HepG2 (cell line): Measurements from ENCODE around the gene SRSF3. TPM values are rescaled to one million over a fixed set of nuclear protein-coding genes. Genes with fewer than 3 reads are reported as not detected.

Experiments
- FOSL1 ChIP-seq: sonication (generic); formaldehyde crosslinking; IDR thresholded peaks from 2 replicates; pipeline ENCODE4 v1.9.0; 2021; ENCODE audit warnings: missing genetic modification reagents, borderline replicate concordance
- HNRNPLL ChIP-seq: fragments of 200-400 bp; formaldehyde crosslinking; IDR thresholded peaks from 2 replicates; pipeline ENCODE4 v1.6.1; 2017; ENCODE audit warnings: mild to moderate bottlenecking, low read depth, low read length; ENCODE audit not compliant: poor library complexity, severe bottlenecking
- KDM1A ChIP-seq: IDR thresholded peaks from 2 replicates; pipeline ENCODE4 v1.6.1; 2016; ENCODE audit warnings: missing compliant biosample characterization
- MLLT10 ChIP-seq: sonication (generic); formaldehyde crosslinking; IDR thresholded peaks from 2 replicates; pipeline ENCODE4 v1.4.0; 2020; ENCODE audit warnings: missing genetic modification reagents
- POGZ ChIP-seq: sonication (generic); formaldehyde crosslinking; IDR thresholded peaks from 2 replicates; pipeline ENCODE4 v1.4.0; 2020; ENCODE audit warnings: mild to moderate bottlenecking, missing genetic modification reagents
- RFX1 ChIP-seq: fragments of 450-650 bp; IDR thresholded peaks from 2 replicates; pipeline ENCODE4 v1.6.1; 2017
- SAP130 ChIP-seq: IDR thresholded peaks from 2 replicates; pipeline ENCODE4 v1.6.1; 2016; ENCODE audit warnings: low read depth
- TBX3 ChIP-seq: fragments of 450-650 bp; IDR thresholded peaks from 2 replicates; pipeline ENCODE4 v1.6.1; 2017; ENCODE audit warnings: antibody characterized with exemption, mild to moderate bottlenecking, inconsistent platforms, borderline replicate concordance
- THAP11 ChIP-seq: IDR thresholded peaks from 2 replicates; pipeline ENCODE4 v1.6.1; 2016; ENCODE audit warnings: missing biosample characterization, missing genetic modification reagents
- TMF1 ChIP-seq: sonication (generic); formaldehyde crosslinking; IDR thresholded peaks from 2 replicates; pipeline ENCODE4 v1.8.1; 2022; ENCODE audit warnings: low read depth, missing genetic modification reagents
- YEATS2 ChIP-seq: sonication (generic); formaldehyde crosslinking; IDR thresholded peaks from 2 replicates; pipeline ENCODE4 v1.4.0; 2020; ENCODE audit warnings: missing genetic modification reagents, borderline replicate concordance
- polyA plus RNA-seq, 8 experiments: library from polyadenylated mRNA; depleted of rRNA in 3 of 8; stranded (reverse) in 7 of 8; unstranded in 1 of 8; fragments of >200 nt; fragmentation: Illumina TruSeq in 4 of 8; extraction: Trizol in 4 of 8; gene quantifications; 2 replicates each; pipeline versions ENCODE4 v1.2.1 to v1.2.3, GENCODE V29; 2011 to 2016; ENCODE audit warnings: low read depth in 4 of 8, missing spikeins in 1 of 8, mixed read lengths in 1 of 8; ENCODE audit not compliant: insufficient read depth in 1 of 8
- total RNA-seq, 5 experiments: library from RNA; depleted of rRNA; stranded (reverse); fragments of >200 nt; fragmentation: Illumina TruSeq; extraction: Trizol; gene quantifications; 2 replicates each; pipeline ENCODE4 v1.2.3, GENCODE V29; 2016; ENCODE audit warnings: low read depth in 1 of 5
- TF ChIP-seq, protein P1 (sequence below): sonication (generic); formaldehyde crosslinking; IDR thresholded peaks from 2 replicates; pipeline ENCODE4 v1.4.0; 2020; ENCODE audit warnings: missing genetic modification reagents
- TF ChIP-seq, protein P2 (sequence below): sonication (generic); formaldehyde crosslinking; IDR thresholded peaks from 2 replicates; pipeline ENCODE4 v1.4.0; 2020; ENCODE audit warnings: mild to moderate bottlenecking, missing genetic modification reagents
- TF ChIP-seq, protein P3 (sequence below): sonication (generic); formaldehyde crosslinking; IDR thresholded peaks from 2 replicates; pipeline ENCODE4 v1.4.0; 2020; ENCODE audit warnings: mild to moderate bottlenecking, missing genetic modification reagents
- TF ChIP-seq, protein P4 (sequence below): sonication (generic); formaldehyde crosslinking; IDR thresholded peaks from 2 replicates; pipeline ENCODE4 v1.9.0; 2021; ENCODE audit warnings: missing genetic modification reagents, borderline replicate concordance
- TF ChIP-seq, protein P5 (sequence below): sonication (generic); formaldehyde crosslinking; conservative IDR thresholded peaks from 2 replicates; pipeline ENCODE4 v1.4.0; 2020; ENCODE audit warnings: mild to moderate bottlenecking, missing genetic modification reagents, moderate library complexity
- TF ChIP-seq, protein P6 (sequence below): sonication (generic); formaldehyde crosslinking; IDR thresholded peaks from 2 replicates; pipeline ENCODE4 v1.8.1; 2023; ENCODE audit warnings: missing genetic modification reagents, mild to moderate bottlenecking, borderline replicate concordance
- TF ChIP-seq, protein P7 (sequence below): sonication (generic); formaldehyde crosslinking; conservative IDR thresholded peaks from 2 replicates; pipeline ENCODE4 v1.8.0; 2022; ENCODE audit warnings: mild to moderate bottlenecking, moderate library complexity, missing genetic modification reagents
- TF ChIP-seq, protein P8 (sequence below), 2 experiments: fragments of 450-650 bp in 1 of 2; sonication (generic) in 1 of 2; formaldehyde crosslinking; IDR thresholded peaks; 2 replicates each; pipeline versions ENCODE4 v1.5.0 to v1.8.0; 2020 to 2022; ENCODE audit warnings: mild to moderate bottlenecking in 1 of 2, missing genetic modification reagents in 1 of 2

The SRSF3 gene
- total and polyA plus RNA-seq, 2 of the 13 experiments (the other 11 are each of a cell fraction or from before 2014, with no cell fraction given): 206 to 684 TPM

DNA sequence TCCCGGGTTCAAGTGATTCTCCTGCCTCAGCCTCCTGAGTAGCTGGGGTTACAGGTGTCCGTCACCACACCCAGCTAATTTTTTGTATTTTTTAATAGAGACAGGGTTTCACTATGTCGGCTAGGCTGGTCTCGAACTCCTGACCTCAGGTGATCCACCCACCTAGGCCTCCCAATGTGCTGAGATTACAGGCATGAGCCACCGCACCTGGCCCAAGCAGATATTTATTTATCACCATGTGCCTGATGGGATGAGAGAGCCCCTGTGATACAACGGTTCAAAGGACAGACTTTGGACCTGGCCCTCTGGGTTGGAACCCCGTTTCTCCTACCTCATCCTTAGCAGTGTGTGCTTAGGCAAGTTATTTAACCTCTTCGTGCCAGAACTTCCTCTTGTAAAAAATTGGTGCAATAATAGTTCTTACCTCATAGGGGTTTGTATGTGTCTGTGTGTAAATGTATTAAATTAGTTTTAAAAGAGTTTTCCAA, 27.7 kb upstream of the SRSF3 start (continued):
- TF ChIP-seq, protein P1, sequence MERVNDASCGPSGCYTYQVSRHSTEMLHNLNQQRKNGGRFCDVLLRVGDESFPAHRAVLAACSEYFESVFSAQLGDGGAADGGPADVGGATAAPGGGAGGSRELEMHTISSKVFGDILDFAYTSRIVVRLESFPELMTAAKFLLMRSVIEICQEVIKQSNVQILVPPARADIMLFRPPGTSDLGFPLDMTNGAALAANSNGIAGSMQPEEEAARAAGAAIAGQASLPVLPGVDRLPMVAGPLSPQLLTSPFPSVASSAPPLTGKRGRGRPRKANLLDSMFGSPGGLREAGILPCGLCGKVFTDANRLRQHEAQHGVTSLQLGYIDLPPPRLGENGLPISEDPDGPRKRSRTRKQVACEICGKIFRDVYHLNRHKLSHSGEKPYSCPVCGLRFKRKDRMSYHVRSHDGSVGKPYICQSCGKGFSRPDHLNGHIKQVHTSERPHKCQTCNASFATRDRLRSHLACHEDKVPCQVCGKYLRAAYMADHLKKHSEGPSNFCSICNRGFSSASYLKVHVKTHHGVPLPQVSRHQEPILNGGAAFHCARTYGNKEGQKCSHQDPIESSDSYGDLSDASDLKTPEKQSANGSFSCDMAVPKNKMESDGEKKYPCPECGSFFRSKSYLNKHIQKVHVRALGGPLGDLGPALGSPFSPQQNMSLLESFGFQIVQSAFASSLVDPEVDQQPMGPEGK (CRISPR knock-in tag): peak; percentile 72
- TF ChIP-seq TBX3 (peak; percentile 47; the same call in 1 of the 2 replicates), POGZ (CRISPR knock-in tag) (peak; percentile 89), KDM1A (CRISPR knock-in tag) (peak; percentile 94), MLLT10 (CRISPR knock-in tag) (no peak), THAP11 (CRISPR knock-in tag) (peak; percentile 63), HNRNPLL (no peak), TMF1 (no peak), YEATS2 (CRISPR knock-in tag) (no peak), FOSL1 (CRISPR knock-in tag) (no peak), SAP130 (peak; percentile 90), RFX1 (no peak)
- TF ChIP-seq, protein P2, sequence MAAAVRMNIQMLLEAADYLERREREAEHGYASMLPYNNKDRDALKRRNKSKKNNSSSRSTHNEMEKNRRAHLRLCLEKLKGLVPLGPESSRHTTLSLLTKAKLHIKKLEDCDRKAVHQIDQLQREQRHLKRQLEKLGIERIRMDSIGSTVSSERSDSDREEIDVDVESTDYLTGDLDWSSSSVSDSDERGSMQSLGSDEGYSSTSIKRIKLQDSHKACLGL (CRISPR knock-in tag): no peak; the same call in 1 of the 2 replicates
- TF ChIP-seq, protein P3, sequence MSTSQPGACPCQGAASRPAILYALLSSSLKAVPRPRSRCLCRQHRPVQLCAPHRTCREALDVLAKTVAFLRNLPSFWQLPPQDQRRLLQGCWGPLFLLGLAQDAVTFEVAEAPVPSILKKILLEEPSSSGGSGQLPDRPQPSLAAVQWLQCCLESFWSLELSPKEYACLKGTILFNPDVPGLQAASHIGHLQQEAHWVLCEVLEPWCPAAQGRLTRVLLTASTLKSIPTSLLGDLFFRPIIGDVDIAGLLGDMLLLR (CRISPR knock-in tag): no peak
- TF ChIP-seq, protein P4, sequence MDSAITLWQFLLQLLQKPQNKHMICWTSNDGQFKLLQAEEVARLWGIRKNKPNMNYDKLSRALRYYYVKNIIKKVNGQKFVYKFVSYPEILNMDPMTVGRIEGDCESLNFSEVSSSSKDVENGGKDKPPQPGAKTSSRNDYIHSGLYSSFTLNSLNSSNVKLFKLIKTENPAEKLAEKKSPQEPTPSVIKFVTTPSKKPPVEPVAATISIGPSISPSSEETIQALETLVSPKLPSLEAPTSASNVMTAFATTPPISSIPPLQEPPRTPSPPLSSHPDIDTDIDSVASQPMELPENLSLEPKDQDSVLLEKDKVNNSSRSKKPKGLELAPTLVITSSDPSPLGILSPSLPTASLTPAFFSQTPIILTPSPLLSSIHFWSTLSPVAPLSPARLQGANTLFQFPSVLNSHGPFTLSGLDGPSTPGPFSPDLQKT: no peak
- TF ChIP-seq, protein P5, sequence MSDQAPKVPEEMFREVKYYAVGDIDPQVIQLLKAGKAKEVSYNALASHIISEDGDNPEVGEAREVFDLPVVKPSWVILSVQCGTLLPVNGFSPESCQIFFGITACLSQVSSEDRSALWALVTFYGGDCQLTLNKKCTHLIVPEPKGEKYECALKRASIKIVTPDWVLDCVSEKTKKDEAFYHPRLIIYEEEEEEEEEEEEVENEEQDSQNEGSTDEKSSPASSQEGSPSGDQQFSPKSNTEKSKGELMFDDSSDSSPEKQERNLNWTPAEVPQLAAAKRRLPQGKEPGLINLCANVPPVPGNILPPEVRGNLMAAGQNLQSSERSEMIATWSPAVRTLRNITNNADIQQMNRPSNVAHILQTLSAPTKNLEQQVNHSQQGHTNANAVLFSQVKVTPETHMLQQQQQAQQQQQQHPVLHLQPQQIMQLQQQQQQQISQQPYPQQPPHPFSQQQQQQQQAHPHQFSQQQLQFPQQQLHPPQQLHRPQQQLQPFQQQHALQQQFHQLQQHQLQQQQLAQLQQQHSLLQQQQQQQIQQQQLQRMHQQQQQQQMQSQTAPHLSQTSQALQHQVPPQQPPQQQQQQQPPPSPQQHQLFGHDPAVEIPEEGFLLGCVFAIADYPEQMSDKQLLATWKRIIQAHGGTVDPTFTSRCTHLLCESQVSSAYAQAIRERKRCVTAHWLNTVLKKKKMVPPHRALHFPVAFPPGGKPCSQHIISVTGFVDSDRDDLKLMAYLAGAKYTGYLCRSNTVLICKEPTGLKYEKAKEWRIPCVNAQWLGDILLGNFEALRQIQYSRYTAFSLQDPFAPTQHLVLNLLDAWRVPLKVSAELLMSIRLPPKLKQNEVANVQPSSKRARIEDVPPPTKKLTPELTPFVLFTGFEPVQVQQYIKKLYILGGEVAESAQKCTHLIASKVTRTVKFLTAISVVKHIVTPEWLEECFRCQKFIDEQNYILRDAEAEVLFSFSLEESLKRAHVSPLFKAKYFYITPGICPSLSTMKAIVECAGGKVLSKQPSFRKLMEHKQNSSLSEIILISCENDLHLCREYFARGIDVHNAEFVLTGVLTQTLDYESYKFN (CRISPR knock-in tag): peak; percentile 92
- TF ChIP-seq, protein P6, sequence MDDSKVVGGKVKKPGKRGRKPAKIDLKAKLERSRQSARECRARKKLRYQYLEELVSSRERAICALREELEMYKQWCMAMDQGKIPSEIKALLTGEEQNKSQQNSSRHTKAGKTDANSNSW (CRISPR knock-in tag): no peak
- TF ChIP-seq, protein P7, sequence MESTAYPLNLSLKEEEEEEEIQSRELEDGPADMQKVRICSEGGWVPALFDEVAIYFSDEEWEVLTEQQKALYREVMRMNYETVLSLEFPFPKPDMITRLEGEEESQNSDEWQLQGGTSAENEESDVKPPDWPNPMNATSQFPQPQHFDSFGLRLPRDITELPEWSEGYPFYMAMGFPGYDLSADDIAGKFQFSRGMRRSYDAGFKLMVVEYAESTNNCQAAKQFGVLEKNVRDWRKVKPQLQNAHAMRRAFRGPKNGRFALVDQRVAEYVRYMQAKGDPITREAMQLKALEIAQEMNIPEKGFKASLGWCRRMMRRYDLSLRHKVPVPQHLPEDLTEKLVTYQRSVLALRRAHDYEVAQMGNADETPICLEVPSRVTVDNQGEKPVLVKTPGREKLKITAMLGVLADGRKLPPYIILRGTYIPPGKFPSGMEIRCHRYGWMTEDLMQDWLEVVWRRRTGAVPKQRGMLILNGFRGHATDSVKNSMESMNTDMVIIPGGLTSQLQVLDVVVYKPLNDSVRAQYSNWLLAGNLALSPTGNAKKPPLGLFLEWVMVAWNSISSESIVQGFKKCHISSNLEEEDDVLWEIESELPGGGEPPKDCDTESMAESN: peak; percentile 60; the same call in 1 of the 2 replicates
- TF ChIP-seq, protein P8, sequence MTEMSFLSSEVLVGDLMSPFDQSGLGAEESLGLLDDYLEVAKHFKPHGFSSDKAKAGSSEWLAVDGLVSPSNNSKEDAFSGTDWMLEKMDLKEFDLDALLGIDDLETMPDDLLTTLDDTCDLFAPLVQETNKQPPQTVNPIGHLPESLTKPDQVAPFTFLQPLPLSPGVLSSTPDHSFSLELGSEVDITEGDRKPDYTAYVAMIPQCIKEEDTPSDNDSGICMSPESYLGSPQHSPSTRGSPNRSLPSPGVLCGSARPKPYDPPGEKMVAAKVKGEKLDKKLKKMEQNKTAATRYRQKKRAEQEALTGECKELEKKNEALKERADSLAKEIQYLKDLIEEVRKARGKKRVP (CRISPR knock-in tag; IDR thresholded peaks at IDR 0.05): no peak; a peak in 1 of 4 replicates
